GM18526 (cell line): ENCODE measurements around the gene ACSS2.

ENCODE experiments used
- POLR2A ChIP-seq: IDR thresholded peaks from 3 replicates; pipeline ENCODE4 v1.6.1; 2011; ENCODE audit not compliant: insufficient read length; ENCODE audit errors: extremely low read depth

Gene ACSS2, protein sequence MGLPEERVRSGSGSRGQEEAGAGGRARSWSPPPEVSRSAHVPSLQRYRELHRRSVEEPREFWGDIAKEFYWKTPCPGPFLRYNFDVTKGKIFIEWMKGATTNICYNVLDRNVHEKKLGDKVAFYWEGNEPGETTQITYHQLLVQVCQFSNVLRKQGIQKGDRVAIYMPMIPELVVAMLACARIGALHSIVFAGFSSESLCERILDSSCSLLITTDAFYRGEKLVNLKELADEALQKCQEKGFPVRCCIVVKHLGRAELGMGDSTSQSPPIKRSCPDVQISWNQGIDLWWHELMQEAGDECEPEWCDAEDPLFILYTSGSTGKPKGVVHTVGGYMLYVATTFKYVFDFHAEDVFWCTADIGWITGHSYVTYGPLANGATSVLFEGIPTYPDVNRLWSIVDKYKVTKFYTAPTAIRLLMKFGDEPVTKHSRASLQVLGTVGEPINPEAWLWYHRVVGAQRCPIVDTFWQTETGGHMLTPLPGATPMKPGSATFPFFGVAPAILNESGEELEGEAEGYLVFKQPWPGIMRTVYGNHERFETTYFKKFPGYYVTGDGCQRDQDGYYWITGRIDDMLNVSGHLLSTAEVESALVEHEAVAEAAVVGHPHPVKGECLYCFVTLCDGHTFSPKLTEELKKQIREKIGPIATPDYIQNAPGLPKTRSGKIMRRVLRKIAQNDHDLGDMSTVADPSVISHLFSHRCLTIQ

DNA sequence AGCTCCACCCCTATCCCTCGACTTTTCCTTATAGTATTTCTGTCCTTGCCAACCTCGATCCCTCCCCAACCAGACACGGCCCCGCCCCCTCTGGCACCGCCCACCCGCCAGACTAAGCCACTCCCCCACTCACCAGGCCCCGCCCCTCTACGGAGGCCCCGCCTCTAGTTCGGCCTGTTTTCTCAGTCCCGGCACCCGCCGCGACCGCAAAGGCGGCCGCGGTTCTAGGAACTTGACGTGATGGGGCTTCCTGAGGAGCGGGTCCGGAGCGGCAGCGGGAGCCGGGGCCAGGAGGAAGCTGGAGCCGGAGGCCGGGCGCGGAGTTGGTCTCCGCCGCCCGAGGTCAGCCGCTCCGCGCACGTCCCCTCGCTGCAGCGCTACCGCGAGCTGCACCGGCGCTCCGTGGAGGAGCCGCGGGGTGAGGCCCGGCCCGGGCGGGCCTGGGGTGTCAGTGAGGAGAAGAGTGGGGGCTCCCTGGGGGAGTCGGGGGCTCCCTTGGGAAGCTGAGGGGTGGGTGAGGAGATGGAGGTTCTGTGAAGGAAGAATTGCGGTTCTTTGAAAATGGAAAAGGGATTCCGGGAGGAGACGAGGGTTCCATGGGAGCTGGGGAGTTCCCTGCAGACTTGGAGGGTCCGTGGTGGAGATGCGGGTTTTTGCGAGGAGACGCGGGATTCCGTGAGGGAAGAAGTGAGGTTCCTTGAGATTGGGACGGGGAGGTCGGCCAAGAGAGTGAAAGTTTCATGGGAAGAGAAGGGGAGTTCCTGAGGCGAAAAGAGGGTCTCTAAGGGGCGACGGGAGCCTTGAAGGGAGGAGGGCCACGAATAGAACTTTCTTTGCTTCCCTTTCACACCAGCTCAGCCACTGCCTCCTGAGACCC lies at the start of gene ACSS2:
Gene ACSS2, plus strand, starts transcription at position 207 of the 877 bp plus-strand sequence. Its CDS starts 34 bp downstream, at position 241.
- TF ChIP-seq POLR2A: no peak

DNA sequence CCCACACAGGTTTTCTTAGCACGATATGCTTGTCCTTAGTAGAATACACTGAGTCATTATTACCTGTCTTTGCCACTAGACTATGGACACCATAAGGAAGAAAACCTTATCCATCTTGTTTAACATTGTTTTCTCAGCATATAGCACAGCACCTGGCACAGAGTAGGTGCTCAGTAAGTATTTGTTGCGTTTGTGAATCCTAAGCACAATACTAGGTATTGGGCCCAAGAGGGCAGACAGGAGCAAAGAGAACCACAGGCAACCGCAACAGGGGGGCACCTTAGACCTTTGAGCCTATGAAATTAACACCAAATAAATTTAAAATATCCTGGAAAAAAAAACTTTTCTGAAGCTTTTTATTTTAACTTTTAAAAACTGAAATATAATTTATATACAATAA lies 47.2 kb upstream of the ACSS2 start:
- TF ChIP-seq POLR2A: no peak

DNA sequence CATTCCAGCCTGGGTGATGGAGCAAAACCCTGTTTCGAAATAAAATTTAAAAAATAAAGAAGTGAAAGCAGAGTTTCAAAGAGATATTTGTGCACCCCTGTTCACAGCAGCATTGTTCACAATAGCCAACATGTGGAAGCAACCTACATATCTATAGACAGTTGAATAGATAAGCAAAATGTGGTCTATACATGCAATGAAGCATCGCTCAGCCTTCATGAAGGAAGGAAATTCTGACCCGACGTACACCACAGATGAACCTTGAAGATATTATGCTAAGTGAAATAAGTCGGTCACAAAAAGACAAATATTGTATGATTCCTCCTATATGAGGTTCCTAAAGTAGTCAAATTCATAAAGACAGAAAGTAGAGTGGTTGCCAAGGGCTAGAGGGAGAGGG lies 44.5 kb upstream of the ACSS2 start:
- TF ChIP-seq POLR2A: no peak

DNA sequence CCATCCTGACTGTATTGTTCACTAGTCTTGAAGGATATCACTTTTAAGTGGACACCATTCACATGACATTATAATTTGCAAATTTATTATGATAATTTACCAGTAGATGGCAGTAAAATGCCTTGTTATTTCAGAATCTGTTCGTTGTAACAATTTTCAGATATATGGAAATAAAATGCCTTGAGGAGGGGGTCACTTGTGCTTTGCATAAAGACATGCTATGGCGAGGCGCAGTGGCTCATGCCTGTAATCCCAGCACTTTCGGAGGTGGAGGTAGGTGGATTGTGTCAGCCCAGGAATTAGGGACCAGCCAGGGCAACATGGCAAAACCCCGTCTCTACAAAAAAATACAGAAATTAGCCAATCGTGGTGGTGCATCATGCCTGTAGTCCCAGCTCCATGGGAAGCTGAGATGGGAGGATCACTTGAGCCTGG lies 41.9 kb upstream of the ACSS2 start:
- no peak for TF ChIP-seq POLR2A

DNA sequence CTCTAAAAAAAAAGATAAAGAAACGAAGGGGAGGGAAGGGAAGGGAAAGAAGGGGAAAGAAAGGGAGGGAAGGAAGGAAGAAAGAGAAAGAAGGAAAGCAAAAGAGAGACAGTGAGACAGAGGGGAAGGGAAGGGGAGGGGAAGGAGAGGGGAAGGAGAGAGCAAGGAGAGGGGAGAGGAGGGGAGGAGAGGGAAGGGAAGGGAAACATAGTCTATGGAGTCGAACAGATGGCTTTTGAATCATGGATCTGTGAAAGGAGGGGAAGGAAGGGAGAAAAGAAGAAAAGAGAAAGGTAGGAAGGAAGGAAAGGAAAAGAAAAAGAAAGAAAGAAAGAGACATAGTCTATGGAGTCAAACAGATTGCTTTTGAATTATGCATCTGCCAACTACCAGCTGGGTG lies 34.3 kb upstream of the ACSS2 start:
- no peak for TF ChIP-seq POLR2A

DNA sequence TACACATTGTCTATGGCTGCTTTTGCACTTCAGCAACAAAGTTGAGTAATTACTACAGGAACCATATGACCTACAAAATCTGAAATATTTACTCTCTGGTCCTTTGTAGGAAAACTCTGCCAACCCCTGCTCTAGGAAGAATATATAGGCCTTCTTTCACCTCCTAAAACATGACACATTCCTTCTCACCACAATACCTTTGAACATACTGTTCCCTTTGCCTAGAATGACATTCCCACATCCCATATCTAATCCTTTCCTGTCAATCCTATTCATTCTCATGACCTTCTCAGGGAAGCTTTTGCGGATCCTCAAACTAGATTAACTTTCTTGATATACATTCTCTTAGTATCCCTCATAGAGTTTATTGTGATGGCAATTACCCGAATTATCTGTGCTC lies 33.0 kb upstream of the ACSS2 start:
- TF ChIP-seq POLR2A: no peak

DNA sequence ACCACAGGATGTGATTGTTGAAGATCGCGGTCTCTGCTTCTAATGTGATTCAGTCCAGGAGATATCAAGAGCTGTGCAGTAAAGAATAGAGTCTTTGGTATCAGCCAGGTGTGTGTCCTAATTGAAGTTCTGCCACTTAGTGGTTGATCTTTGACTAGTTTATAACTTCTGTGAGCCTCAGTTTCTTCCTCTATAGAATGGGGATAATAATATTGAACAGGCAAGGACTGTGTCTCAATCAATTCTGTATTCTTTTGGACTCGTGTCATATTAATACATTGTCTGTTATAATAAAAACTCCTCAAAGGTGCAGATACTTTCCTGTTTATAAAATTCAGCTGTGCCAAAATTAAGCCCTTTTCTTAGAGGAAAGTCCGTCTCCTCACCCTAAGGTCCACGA lies 27.8 kb upstream of the ACSS2 start:
- no peak for TF ChIP-seq POLR2A

DNA sequence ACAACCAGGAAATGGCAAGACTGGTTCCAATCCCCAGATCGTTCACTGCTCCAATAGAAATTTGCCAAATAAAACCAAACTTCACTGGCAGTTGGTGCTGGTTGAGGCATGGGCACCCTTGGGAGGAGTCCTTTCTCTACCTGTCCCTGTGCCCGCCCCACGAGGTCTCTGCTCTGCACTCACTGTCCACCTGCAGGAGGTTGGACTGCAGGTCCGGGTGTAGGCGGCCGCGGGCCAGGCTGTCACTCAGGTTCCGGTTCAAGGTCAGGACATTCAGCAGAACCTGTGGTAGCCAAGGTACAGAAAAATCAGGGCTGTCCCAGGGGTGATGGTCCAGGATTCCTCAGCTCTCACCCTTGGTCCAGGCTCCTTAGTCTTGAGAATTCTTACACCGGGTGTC lies 26.6 kb upstream of the ACSS2 start:
- TF ChIP-seq POLR2A: no peak

DNA sequence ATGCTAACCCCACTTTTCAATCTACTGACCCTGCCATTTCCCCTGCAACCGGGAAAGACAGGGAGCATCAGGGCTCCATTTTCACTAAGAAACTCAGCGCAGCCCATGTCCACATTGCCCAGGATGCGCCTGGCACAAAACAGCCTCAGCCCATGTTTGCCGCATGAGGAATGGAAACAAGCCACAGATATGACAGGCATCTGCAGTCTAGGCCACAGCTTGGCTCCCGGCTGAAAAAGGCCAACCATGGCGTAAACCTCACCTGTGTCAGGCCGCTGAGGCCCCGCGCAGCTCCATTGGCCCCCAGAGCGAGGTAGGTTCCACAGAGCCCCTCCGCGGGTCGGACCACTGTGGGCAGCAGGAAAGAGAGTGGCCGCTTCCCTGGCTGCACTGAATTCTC lies 25.4 kb upstream of the ACSS2 start:
- TF ChIP-seq POLR2A: no peak

DNA sequence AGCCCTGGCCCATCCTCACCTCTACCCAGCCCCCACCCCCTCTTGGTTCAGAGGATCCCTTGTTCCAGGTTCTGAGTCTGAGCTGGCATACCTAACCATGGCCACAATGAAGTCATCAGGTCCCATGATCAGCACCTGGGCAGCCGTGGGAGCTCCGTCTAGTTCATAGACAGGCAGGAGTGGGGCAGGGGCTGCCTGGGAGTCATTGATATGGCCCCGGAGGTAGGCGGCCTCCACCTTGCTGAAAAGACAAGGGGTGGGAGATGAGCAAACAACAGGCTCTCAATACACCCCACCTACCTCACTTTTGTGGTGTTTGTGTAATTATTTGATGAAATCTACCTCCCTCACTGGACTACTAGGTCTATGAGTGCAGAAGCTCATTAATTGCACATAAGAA lies 24.1 kb upstream of the ACSS2 start:
- no peak for TF ChIP-seq POLR2A

DNA sequence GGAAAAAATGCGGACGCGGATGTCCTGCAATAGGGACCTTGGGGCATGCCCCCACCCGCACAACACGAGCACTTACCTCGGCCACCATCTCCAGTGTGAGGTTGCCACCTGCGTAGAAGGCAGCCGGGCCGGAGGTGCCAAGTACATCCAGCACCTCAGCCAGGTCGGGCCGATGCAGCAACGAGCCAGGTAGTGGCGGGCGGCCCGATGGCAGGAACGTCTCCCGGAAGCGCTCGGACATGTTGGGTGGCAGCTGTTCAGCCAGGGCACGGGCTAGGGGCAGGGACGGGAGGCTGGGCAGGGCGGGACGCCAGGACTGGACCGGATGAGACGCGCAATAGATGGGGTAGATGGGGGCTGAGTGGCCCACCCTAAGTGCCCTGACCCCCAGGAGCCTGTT lies 17.0 kb upstream of the ACSS2 start:
- TF ChIP-seq POLR2A: no peak

DNA sequence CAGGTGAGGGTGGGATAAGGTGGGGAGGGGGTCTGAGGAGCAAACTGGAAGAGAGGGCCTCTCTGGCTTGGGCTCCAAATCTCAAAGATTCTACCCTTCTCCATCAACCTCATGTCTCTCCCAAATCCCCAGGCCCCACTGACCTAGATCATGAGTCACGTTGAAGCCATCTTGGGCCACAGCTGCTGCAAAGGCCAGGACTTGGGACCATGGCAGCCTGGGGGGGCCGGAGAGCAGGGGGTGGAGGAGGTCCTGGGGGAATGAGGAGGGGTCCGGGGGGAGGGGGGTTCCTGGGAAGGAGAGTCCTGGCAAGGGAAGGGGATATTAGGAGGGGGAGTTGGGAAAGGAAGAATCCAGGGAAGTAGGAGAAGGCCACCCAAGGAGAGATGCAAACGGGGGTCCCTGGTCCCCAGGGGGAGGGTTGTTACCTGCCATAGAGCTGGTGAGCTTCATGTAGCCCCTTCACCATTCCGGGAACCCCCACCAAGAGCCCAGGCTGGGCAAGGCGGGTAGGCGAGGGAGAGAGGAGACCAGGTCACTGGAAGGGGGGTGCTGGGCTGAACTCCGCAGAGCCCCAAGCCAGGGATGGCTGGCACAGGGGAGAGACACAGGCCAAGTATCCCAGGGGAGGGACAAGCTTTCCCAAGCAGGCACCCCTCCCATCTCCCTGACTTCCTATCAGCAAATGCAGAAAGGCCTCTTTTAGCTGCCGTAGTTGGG lies 16.4 kb upstream of the ACSS2 start:
- TF ChIP-seq POLR2A: no peak

DNA sequence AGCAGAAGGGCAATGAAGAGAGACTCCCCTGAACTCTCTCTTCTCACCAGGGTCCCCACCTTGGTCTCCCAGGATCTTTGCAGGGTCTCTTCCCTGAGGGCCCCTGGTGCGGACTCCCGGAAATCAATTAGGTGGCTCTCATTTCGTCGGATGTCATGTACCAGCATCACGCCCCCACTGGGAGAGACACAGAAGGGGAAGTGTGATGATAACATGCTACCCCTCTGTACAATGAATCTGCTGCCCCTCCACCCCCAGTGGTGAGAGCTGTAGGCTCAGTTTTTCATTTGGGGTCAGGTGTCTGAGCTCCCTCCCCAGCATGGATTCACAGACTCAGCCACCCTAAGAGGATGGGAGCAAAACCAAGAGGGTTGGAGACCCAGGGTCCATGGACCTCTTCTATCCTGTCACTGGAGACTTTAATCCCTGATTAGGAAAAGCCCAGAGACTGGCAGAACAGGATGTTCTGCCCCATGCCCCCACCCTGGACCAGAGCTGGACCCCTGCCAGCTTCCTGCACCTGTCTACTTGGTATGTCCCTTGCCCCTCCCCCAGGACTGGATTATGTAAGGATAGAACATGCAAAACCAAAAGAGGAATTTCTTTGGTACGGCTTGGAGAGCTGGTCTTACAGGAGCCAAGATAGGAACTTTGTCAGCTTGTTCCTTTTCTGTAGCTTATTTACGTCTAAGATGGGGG lies 14.9 kb upstream of the ACSS2 start:
- no peak for TF ChIP-seq POLR2A

DNA sequence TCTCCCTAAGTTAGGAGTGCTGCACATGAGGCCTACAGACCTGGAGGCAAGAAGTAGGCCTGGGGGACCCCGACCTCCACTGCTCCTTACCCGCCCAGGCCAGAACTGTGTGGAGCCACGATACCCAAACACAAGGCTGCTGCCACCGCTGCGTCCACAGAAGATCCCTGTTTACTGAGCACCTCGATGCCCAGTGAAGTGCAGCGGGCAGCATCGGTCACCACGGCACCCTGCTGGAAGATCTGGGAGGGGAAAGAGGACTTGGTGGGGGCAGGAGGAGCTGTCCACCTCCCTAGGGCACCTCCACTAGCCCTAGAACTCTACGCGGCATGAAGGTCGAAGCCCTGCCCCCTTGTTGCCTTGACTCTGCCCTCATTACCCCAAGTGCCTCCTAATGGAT lies 13.7 kb upstream of the ACSS2 start:
- no peak for TF ChIP-seq POLR2A
